C4-2B (cell line): ENCODE results near the gene VPS8.

Experiments
- H3K27ac ChIP-seq: fragments of 450-650 bp; 2 replicates; pipeline ENCODE4 v1.5.1; 2017
- ZFX ChIP-seq: fragments of 450-650 bp; IDR thresholded peaks from 2 replicates; pipeline ENCODE4 v1.6.1; 2017
- TF ChIP-seq, protein P1 (sequence below): fragments of 450-650 bp; conservative IDR thresholded peaks from 2 replicates; pipeline ENCODE4 v1.5.1; 2017; ENCODE audit warnings: mild to moderate bottlenecking

VPS8 gene

GRCh38 chr3:184872200-184872599 is 60.2 kb downstream of the VPS8 start:
- TF ChIP-seq ZFX, result no peak
- TF ChIP-seq, protein P1, sequence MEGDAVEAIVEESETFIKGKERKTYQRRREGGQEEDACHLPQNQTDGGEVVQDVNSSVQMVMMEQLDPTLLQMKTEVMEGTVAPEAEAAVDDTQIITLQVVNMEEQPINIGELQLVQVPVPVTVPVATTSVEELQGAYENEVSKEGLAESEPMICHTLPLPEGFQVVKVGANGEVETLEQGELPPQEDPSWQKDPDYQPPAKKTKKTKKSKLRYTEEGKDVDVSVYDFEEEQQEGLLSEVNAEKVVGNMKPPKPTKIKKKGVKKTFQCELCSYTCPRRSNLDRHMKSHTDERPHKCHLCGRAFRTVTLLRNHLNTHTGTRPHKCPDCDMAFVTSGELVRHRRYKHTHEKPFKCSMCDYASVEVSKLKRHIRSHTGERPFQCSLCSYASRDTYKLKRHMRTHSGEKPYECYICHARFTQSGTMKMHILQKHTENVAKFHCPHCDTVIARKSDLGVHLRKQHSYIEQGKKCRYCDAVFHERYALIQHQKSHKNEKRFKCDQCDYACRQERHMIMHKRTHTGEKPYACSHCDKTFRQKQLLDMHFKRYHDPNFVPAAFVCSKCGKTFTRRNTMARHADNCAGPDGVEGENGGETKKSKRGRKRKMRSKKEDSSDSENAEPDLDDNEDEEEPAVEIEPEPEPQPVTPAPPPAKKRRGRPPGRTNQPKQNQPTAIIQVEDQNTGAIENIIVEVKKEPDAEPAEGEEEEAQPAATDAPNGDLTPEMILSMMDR, result no peak
- no peak overlapping the region for H3K27ac ChIP-seq

GRCh38 chr3:184873141-184873540 is 61.2 kb downstream of the VPS8 start:
- no peak for TF ChIP-seq ZFX
- TF ChIP-seq, protein P1, result no peak
- no peak overlapping the region for H3K27ac ChIP-seq

DNA sequence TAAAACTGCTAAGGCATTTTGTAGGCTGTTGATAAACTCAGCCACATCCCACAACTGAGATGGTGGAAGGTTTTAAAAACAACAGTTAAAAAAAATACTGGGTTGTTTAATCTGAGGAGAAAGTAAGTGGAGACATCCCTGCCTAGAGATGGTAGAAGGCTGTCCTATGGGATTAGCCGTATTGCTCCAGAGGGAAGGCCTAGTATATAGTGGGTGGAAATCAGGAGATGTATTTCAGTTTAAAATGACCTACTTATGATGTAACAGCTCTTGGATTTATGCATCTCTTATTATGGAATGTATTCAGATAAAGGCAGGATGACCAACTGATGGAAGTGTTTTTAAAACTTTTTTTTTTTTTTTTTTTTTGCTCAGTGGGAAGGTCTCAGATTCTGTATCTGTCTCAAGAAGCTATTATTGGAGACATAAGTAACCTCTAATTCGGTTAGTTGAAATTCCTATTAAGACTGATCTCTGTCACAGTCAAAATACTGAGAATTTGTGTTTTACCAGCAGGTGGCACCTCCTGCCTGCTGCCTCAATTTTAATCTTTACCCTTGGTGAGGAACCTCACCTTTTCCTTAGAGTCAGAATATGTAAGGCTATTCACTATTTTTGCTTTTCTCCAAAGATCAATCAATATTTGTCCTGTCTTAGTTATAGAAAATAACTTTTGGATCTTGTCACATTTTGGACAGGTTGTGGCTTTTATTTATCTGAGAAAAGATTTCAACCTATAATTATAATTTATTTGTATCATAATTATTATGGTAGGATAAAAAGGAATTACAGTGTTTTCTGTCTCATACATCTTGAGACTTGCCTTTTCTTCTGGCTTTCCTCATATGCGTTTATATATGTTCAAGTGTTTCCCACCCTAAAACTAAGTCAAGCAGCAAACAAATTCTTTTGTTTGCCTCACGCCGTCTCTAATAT is 63.0 kb downstream of the VPS8 start:
- no peak overlapping the region for H3K27ac ChIP-seq
- TF ChIP-seq, protein P1, result peak; percentile 91
- TF ChIP-seq ZFX, result no peak

DNA sequence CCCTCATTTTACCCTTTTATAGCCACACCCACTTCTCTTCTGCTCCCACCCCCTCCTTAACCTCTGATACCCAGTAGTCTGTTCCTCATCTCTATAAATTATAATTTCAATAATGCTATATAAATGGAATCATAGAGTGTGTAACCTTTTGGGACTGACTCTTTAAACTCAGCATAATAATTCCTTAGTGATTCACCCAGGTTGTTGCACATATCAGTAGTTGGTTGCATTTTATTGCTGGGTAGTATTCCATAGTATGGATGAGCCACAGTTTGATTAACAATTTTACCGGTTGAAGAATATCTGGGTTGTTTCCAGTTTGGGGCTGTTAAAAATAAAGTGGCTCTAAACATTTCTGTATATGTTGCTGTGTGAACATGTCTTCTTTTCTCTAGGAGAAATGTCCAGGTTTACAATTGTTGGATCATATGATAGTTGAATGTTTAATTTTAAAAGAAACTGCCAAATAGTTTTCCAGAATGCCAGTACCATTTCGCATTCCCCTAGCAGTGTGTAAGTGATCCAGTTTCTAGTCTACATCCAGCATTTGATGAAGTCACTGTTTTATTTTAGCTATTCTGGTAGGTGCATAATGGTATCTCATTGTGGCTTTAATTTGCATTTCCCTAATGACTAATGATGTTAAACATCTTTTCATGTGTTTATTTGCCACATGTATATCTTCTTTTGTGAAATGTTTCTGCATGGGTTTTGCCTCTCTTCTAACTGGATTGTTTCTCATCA is 68.5 kb downstream of the VPS8 start:
- no peak overlapping the region for H3K27ac ChIP-seq
- TF ChIP-seq, protein P1, result no peak
- no peak for TF ChIP-seq ZFX

- no peak overlapping the region for H3K27ac ChIP-seq
These were observed 72.5 kb downstream of the VPS8 start for GRCh38 chr3:184884359-184885017.

GRCh38 chr3:184885112-184885511 is 73.1 kb downstream of the VPS8 start:
- TF ChIP-seq, protein P1, result no peak
- TF ChIP-seq ZFX, result no peak

More at GRCh38 chr3:184884359-184885017, 72.5 kb downstream of the VPS8 start:
- TF ChIP-seq, protein P1, result no peak
- TF ChIP-seq ZFX, result no peak

More at GRCh38 chr3:184885112-184885511, 73.1 kb downstream of the VPS8 start:
- no peak overlapping the region for H3K27ac ChIP-seq
